Neural progenitor cell (in vitro differentiated cells): ENCODE data around the gene FBXL12.

ENCODE experiments used
- EZH2 ChIP-seq: fragments of 200-600 bp; sonication (generic); IDR thresholded peaks from 2 replicates; pipeline ENCODE4 v1.6.1; 2017; ENCODE audit warnings: antibody characterized with exemption, mild to moderate bottlenecking, moderate library complexity
- EZH2phosphoT487 ChIP-seq: fragments of 200-600 bp; sonication (generic); IDR thresholded peaks from 2 replicates; pipeline ENCODE4 v1.6.1; 2017; ENCODE audit warnings: antibody characterized with exemption
- TF ChIP-seq, protein P1 (sequence below): fragments of 200-600 bp; sonication (generic); IDR thresholded peaks from 2 replicates; pipeline ENCODE4 v1.5.1; 2017; ENCODE audit warnings: antibody characterized with exemption, mild to moderate bottlenecking

DNA sequence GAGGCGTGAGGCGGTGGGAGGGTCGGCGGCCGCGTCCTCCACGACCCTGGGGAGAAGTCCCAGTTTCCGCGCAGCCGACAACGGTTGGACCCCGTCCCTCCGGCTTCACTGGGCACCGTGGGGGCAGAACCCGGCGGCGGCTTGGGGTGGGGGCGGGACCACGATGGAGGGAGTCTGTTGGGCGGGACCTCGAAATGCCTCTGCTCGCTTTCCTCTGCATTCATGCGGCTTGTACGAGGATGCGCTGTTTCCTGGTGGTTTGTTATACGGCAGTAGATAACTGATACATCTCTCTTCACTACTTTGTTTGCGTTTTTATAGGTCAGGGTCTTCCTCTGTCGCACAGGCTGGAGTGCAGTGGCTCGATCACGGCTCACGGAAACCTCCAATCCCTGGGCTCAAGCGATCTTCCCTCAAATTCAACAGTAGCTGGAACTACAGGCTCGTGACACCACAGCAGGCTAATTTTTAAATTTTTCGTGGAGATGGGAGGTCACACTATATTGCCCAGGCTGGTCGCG lies 25.7 kb downstream of the FBXL12 start:
- TF ChIP-seq, protein P1, sequence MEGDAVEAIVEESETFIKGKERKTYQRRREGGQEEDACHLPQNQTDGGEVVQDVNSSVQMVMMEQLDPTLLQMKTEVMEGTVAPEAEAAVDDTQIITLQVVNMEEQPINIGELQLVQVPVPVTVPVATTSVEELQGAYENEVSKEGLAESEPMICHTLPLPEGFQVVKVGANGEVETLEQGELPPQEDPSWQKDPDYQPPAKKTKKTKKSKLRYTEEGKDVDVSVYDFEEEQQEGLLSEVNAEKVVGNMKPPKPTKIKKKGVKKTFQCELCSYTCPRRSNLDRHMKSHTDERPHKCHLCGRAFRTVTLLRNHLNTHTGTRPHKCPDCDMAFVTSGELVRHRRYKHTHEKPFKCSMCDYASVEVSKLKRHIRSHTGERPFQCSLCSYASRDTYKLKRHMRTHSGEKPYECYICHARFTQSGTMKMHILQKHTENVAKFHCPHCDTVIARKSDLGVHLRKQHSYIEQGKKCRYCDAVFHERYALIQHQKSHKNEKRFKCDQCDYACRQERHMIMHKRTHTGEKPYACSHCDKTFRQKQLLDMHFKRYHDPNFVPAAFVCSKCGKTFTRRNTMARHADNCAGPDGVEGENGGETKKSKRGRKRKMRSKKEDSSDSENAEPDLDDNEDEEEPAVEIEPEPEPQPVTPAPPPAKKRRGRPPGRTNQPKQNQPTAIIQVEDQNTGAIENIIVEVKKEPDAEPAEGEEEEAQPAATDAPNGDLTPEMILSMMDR: no peak
- no peak for TF ChIP-seq EZH2
- no peak for TF ChIP-seq EZH2phosphoT487
